GM21825 (cell line): ENCODE data around the gene EPB41L1.

Source experiments
- ATAC-seq: cut with Tn5 transposase; IDR thresholded peaks from one replicate; pipeline ENCODE4 v1.9.1; 2021; ENCODE audit warnings: mild to moderate bottlenecking, moderate library complexity; ENCODE audit not compliant: unreplicated experiment

EPB41L1 gene

GRCh38 chr20:36184816-36185776, 30.6 kb downstream of the EPB41L1 start:
- ATAC-seq = no peak

GRCh38 chr20:36193977-36194712, 39.6 kb downstream of the EPB41L1 start:
- ATAC-seq = no peak

DNA sequence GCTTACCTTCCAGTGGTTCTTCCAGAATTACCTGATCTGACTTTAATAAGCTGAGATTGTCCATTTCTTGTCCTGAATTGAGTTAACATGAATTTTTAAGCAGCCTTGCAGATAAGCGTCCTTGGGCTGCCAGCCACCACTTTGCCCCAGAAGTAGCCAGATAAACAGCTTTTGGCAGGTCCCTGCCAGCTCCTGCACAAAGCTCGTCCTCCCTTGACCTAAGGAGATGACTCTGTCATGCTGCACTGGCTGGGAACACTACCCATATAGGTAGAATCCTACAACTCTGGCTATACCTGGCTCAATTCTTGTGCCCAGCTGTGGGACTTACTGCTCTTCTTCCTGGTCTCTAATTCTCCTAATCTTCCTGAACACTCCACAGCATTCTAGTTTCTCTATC, 42.1 kb downstream of the EPB41L1 start:
- ATAC-seq = no peak

GRCh38 chr20:36197271-36197670, 42.7 kb downstream of the EPB41L1 start:
- no peak for ATAC-seq

DNA sequence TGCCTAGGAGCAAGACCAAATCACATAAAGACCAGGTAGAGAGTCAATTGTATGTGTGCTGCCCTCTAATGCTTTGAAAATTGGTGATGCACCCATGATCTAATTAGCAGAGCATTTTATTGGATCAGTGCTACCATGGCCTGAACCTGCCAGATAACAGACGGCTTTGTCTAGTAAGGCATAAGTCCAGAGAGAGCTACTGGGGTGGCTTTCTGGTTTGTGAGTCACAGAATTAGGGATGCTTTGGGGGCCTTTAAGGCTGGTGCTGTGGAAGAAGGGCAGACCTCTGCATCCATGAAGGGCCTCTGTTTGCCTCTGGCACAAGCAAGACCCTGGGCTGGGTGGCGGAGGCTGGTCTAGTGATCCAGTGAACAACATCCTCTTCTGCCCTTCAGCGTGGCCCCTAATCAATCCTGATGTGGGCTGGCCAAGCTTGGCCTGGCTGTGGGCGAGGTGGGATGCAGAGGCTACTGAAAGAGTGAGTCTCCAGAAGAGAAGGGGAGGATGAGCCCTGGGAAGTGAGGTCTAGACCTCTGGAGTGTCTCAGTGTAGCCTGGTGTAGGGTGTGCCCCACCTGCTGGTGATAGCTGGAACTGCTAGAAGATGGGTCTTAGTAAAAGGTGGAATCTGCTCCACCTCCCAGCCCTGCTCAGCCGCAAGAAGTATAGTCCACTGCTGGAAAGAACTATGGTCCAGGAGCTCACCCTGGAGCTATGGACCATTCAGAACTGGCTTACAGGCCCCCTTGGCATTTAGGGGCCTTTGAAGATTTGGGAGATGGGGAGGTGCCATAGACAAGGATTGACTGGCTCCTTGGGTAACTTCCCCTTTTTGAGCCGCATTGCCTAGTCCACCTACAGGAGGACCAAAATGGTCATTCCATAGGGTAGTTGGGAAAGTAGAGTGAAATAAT, 45.1 kb downstream of the EPB41L1 start:
- no peak for ATAC-seq

GRCh38 chr20:36200451-36200850, 45.9 kb downstream of the EPB41L1 start:
- ATAC-seq = no peak

GRCh38 chr20:36201198-36201597, 46.7 kb downstream of the EPB41L1 start:
- ATAC-seq = no peak

DNA sequence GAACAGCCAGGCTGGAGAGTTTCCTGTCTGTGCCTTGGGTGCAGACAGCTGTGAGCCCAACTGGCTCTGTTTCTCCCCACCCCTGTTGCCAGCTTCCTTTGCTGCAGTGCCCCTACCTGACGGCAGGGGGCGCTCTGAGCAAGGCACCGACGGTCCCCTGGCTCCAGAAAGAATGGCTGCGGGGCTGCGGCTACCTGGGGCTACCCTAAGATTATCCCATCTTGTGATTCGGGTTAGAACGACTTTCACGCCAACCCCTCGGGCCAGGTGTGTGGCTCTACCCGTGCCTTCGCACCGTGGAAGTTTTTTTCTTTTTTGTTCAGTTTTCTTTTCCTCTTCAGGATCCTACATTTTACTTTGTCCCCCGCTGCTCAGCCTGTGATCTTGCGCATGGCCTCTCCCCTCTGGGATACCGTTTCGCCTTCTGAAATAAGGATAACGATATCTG, 48.4 kb downstream of the EPB41L1 start:
- ATAC-seq = no peak

GRCh38 chr20:36203861-36204260, 49.3 kb downstream of the EPB41L1 start:
- no peak for ATAC-seq

DNA sequence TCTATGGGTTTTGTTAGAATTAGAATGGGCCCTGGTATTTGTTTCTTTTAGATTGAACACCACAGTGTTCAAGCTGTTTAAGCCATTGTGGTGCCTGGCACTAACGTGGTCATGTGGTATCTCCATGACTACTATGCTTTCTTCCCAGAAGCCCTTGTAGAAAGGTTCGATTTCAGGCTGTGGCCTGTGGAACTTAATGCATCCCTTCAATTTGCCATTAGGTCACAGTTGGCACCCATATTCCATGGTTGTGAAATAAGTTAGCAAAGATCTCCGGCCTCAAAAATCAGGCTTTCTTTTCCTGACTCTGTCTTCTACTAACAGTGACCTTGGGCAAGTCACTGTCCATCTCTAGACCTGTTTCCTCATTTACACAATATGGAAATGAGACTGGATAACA, 50.5 kb downstream of the EPB41L1 start:
- ATAC-seq = no peak

- ATAC-seq = no peak
These were observed 51.5 kb downstream of the EPB41L1 start for GRCh38 chr20:36206068-36206467.

GRCh38 chr20:36206641-36207040, 52.1 kb downstream of the EPB41L1 start:
- no peak for ATAC-seq

DNA sequence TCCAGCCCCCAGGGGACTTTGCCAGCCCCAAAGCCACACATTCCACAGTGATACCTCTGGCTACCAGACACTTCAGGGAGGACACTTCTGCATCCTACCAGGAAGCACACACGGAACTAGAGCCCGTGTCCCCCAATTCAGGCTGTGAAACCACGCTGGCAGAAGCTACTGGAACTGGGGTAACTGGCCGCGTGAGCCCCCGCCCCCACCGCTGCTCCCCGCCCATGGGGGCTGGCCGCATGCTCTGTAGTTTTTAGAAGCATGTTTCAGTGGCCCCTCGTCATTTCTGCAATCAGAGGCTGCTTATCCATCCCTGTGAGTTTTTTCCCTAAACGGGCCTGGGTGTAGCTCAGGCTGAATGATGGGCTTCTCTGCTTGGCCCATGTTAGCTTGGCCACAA, 53.1 kb downstream of the EPB41L1 start:
- ATAC-seq = no peak

- ATAC-seq = no peak
These were observed 53.7 kb downstream of the EPB41L1 start for GRCh38 chr20:36208257-36208656.

DNA sequence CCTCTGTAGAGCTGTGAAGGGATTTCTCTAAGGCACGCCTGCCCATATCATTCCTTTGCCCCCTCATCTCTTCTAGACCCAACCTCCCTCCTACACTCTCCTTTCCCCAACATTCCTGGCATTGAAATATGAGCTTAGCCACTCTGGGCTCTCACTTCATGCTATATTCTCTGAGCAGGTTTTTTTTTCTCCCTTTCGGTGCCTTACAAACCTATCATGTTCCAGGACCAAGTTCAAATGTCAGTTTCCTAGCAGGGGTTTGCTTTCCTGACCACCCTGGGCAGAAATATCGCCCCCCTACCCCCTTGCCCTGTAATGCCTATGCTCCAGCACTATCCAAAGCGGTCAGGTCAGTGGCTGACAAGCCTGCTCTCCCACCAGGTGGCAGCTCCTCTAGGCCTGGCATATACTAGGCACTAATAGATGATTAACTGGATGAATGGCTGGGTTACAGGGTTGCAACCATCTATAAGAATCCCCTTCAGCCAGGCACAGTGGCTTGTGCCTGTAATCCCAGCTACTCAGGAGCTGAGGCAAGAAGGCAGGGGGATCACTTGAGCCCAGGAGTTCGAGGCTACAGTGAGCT, 56.0 kb downstream of the EPB41L1 start:
- no peak for ATAC-seq

GRCh38 chr20:36213362-36213761, 58.8 kb downstream of the EPB41L1 start:
- no peak for ATAC-seq

DNA sequence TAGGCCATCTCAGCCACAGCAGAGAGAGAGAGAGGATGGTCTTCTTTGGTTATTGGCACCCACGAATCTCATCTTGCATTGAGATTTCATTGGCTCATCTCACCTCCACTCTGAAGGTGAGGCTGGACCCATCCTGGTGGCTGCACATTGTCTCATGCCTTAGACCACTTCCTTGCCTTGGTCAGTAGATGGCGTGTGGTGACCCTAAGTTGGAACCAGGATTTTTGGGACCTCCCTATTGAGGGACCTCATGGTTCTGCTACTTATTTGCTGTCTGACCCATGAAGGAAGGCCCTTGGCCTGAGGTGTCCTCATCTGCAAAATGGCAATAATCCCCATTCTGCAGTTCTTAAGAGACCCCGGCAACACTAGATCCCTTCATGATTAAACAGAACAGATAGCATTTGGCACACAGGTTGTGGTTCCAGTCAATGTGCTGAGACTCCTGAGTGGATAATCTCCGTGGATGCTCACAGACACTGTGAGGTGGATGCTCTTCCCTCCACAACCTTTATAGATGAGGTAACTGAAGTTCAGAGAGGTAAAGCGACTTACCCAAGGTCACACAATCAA, 60.2 kb downstream of the EPB41L1 start:
- no peak for ATAC-seq

DNA sequence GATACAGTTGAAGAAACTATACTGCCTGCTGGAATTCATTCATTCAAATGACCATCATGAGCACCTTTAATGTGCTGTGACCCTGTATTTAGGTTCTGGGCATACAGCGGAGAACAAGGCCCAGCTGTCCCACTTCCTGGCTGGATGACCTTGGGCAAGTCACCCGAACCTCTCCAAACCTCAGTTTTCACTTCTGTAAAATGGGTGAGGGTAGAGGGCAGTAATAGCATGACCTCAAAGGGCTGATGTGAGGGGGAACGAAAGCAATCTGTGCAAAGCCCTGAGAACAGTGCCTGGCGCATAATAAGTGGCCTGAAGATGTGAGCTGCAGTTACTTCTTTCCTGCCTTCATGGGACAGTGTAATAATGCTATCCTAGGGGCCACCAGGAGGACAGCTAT, 61.2 kb downstream of the EPB41L1 start:
- ATAC-seq = no peak

- ATAC-seq = no peak
These were observed 61.9 kb downstream of the EPB41L1 start for GRCh38 chr20:36216314-36217025.

GRCh38 chr20:36217226-36217625, 62.7 kb downstream of the EPB41L1 start:
- ATAC-seq = no peak
